ENCODE measurements around the gene TCEA2.
A peak's percentile ranks its signal among the peaks of the same experiment; 100 is the strongest.

The TCEA2 gene

DNA sequence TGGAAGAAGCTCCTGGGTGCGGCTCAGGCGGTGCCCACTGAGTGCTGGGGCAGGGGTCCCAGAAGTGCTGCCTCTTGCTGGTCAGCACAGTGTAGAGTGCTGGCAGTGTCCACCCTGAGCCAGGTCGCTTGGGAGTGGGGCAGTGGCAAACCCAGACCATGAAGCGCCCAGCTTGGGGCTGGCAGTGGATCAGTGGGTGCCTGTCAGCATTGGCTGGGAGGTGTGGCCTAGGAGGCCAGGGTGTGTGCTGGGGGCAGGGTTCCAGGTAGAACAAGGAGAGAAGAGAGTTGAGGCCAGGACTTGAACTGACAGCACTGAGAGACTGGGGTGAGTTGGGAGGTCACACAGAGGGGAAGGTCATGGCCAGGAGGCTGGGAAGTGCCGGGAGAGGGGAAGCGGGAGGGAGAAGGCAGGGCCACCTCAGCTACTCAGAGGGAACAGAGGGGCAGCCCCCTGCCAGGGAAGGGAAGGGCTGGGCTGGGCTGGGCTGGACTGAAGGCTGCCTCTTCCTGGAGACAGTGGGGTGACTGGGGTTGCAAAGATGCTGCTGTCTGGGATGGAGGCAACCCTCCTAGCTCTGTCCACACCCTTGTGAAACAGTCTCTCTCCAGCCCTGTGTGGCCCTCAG, 4.1 kb downstream of the TCEA2 start:
- no peak for DNase-seq

DNA sequence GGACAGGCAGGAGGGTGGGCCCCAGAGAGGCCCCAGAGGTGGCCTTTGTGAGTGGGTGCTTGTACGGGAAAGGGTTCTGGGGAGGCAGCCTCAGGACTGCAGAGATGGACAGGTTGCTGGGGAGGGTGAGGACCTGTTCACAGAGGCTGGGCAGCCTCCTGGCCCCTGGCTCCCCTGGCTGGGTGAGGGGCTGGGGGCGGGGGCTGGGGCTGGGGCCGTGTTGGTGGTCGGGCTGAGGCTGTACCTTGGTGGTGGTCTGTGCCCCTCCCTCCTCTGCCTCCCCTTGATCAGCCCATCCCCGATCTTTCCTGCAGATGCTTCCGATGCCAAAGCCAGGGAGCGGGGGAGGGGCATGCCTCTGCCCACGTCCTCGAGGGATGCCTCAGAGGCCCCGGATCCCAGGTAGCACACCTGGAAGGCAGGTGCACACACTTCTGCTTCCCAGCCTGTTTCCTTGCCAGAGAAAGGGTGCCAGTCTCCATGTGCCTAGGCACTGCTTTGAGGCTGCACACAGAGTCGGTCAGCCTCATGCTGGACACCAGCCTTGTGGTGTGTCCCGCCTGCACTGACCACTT, 4.8 kb downstream of the TCEA2 start:
- DNase-seq = no peak

DNA sequence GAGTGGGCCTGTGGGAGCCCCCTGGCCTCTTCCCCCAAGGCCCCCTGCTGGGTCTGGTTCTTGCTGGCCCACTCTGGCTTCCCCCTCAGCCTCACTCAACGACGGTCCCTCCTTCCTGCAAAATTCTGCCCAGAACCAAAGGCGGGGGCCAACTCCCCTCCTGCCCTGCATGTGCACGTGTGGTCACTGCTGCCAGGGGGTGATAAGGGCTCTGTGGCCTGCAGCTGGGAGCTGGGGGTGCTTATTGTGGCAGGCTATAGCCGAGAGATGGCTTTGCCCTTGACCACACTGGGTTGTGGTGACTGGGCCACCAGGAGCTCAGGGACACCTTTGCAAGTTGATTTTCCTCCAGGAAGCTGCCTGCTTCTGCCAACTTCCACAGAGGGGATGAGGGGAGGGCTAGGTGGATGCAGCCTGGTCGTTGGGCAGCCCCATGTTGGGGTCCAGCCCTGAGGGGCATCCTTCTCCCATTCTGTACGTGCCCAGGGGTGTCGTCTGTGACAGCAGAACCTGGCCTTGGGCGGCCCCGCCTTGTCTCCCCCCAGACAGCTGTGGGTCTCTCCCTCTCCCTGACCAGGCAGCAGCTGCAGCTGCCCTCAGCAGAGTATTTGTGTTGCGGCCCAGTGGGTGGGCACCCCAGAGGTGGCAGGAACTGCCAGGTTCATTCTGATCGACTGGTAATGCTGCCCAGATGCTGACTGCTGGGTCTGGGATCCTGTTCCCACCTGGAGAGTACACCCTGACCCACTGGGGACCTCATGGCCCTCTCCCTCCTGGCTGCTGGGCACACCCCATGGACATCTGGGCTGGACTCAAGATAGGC, 5.6 kb downstream of the TCEA2 start:
- no peak for DNase-seq

DNA sequence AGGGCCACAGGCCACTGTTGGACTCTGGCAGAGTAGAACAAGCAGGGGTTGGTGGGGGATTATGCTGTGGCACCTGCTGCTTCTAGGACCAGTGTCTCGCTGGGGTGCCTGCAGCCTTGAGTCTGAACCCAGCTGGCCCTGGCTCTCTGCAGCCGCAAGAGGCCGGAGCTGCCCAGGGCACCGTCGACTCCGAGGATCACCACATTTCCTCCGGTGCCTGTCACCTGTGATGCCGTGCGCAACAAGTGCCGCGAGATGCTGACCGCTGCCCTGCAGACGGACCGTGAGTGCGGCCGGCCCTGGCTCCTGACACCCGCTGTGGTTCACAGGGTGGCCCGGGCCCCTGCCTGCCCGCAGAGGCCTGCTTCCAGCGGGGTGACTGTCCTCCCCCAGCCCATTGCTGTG, 6.2 kb downstream of the TCEA2 start:
- no peak for DNase-seq

DNA sequence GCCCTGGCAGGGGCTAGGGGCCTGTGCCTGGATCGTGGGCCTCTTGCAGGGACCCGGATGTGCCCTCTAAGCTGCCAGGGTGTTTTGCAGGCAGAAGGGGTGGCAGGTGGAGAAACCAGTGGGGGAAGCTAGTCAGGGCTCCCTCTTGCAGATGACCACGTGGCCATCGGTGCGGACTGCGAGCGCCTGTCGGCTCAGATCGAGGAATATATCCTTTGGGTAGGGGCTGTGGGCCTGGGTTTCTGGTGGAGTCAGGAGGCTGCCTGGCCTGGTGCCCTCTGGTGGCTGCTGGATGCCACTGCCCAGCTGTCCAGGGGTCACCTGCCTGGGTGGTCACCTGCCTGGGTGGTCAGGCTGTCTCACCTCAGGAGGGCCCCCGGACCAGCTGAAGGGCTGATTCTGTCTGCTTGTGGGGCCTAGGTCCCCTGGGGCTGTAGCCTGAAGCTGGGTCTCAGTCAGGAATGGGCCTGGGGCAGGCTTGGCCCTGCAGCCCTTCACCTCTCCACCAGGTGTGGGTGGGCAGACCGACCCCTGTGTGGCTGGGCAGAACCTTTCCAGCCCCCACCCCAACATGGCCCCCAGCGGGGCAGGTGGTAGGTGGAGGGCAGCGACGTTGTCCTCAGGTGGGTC, 6.7 kb downstream of the TCEA2 start:
- no peak for DNase-seq

DNA sequence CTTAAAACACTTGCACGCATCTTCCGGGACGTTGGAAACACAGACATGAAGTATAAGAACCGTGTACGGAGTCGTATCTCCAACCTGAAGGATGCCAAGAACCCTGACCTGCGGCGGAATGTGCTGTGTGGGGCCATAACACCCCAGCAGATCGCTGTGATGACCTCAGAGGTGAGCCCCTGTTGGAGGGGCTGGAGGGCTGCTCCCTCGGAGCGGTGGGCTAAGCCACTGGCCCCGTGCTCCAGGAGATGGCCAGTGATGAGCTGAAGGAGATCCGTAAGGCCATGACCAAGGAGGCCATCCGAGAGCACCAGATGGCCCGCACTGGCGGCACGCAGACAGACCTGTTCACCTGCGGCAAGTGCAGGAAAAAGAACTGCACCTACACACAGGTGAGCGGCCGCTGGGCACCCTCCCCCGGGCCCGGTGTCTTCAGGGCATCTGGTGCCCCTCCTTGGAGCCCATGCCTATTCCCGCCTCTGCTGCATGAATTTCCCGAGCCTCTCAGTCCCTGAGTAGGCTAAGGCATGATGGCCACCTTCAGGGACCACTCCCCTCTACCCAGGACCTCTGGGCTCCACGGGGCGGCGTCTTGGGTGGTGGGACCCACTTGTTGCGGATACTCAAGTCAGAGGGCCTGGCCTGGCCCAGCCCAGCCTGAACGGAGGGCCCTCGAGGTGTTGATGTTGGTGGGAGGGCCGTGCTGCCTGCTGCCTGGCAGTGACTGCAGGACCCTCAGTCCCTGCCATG, 7.4 kb downstream of the TCEA2 start:
- no peak for DNase-seq

DNA sequence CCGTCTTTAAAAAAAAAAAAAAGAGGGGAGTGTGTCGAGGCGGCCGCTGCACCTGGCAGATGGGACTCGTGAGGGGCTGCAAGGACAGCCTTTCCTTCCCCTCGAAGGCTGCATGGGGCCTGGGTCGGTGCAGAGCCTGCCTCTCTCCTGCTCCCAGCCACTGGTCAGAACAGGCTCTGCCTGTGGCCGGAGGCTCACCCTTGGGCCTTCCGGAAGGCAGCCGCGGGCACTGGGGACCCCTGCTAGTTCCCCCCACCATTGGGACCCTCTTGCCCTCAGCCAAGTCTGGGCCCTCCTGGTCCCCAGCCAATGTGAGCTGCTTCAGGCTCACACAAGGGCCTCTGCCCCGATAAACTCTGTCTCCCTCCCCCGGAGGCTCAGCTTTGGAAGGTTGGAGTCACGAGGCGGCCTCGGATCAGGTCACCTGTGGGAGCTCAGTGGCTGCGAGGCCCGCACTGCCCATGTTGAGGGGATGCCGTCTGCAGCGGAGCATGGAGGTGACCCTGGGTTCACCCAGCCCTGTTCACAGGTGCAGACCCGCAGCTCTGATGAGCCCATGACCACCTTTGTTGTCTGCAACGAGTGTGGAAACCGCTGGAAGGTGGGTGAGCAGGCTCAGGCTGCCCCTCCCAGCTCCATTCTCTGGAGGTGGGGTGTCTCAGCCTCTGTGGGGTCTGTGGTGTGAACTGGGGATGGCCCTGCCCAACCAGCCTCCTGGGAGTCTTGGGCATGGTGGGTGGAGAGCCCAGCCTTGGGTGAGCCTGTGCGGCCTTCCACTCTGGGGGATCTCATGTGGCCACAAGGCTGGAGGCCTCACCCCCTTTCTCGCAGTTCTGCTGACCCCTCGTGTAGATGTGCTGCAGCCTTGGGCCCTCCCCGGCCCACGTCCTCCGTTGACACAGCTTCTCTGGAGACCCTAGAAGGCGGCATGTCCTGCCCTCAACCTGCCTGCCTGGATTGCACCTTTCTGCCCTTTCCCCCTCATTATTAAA, 8.6 kb downstream of the TCEA2 start:
- DNase-seq = no peak

DNA sequence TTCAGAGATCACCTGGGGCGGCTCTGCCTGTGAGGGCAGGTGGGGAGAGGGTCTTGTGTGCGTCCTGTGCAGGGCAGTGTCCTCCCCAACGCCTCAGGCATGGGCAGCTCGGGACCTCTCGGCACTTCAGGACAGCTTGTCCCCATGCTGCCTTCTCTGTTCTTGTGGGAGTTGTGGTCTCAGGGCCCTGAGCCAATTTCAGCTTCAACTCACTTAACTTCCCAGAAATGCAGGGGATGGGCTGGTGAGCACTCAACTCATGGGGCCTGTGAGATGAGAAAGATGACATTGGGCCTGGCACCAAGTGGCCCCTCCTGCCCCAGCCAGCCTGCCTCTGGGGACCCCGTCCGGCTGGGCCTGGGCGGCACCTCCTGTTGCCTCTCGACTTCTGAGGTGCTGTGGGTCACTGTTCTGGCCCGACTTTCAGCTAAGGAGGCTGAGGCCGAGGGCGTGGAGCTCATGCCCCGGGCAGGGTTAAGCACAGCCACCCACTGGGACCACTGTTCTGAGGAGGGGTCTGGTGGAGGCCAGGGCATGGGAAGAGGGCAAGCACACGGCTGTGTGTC, 9.6 kb downstream of the TCEA2 start:
- no peak for DNase-seq

DNA sequence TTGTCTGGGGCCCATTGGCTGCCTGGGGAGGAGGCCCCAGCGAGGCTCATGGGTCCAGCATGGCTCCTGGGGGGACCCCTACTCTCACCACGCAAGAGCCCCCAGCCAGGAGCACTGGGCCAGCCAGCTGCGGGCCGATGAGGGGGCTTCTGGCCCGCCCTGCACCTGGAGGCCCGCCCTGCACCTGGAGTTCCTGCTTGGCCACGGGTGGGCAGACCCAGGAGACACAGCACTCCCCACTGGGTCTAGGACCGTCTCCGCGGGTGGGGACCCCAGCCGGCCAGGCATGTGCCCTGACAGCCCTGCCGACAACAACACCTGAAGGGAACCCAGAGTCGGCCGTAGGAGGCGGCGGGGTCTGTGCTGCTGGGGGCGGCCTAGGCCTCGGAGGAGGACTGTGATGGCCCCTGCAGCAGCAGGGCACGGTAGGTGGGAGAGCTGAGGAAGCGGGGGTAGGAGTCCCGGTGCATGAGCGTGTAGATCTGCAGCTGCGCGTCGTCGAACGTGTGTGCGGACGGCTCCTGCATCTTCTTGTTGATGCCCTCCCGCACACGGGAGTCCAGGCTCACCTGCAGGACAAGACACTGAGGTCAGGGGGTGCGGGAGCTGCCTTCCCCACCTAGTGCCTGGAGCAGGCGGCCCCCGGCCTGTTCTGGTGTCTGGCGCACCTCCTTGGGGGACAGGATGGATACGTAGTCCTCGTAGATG, 10.6 kb downstream of the TCEA2 start:
- no peak for DNase-seq

DNA sequence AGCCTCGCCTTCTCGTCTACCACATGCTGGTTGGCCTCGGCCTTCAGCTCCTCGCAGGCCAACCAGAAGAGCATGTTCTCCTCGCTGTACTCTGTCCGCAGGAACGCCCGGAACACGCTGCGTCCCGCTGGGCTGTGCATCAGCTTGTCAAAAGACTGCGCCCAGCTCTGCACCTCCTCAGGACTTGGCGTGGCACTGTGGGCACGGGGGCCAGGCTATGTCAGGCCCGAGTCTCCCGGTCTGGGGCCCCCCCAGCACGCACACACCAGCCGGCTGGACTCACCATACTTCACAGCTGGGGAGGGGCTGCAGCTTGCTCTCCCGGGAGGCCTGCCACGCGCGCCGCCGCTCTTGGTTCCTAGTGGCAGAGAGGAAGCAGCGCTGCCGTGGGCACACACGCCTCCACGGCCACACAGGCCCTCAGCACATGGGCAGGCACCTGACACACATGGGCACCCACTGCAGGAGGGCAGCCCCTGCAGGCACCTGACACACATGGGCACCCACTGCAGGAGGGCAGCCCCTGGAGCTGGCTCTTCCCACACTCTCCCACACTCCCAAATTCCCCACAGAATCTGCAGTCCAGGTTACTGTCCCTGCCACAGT, 11.3 kb downstream of the TCEA2 start:
- no peak for DNase-seq

DNA sequence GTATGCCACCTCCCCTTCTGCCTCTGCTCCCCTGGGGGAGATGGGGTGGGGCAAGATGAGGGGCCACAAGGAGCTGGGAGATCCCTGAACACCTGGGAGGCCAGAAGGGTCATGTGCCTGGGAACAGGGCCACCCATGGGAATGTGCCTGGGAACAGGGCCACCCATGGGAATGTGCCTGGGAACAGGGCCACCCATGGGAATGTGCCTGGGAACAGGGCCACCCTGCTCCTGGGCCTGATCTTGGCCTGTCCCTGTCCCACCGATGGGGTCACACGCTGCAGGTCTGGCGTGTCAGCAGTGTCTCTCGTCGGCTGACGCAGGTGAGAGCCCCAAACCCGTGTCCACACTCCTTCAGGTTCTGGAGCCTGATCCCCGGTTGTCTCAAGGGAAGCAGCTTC, 12.0 kb downstream of the TCEA2 start:
- no peak for DNase-seq

DNA sequence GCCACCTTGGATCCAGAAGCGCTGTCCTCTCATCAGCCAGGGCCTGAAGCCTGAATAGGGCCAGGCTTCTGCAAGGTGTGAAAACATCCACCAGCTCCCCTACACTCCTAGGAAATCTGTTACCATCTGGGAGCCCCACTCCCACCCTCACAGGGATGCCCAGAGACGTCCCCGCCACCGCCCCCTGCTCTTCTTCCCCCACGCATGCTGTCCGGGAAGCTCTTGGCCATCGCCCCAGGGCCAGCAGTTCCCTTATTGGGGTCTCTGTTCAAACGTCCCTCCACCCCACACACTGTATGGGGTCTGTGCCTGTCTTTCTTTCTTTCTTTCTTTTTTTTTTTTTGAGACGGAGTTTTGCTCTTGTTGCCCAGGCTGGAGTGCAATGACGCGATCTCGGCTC, 12.6 kb downstream of the TCEA2 start:
- no peak for DNase-seq

DNA sequence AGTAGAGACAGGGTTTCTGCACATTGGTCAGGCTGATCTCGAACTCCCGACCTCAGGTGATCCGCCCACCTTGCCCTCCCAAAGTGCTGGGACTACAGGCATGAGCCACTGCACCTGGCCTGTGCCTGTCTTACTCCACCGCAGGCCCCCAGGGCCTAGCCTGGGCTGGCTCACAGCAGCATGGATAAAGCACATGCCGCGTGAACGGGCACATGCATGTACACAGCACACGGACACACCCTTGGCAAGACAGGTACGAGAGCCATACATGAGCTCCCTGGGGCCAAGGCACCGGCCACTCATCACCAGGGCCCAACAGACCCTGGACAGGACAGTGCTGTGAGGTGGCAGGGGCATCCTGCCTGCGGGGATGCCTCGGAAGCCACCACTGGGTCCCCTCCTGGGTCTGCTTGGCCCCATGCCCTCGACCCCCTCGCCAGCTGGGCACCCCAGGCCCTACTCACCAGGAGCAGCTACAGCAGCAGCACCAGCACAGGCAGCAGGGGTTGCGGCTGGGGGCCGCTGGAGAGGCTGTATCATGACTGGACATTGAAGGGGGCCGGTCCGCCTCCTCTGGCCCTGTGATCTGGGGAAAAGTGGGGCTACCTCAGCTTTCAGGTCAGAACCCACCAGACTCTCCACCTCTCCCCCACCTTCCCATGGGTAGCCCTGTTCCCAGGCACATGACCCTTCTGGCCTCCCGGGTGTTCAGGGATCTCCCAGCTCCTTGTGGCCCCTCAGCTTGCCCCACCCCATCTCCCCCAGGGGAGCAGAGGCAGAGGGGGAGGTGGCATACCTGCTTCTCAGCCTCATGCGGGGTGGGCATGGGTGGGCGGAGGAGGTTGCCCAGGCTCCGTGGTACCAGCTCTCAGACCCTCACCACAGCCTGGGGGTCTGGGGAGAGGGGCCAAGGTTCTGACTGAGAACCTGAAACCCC, 13.3 kb downstream of the TCEA2 start:
- no peak for DNase-seq

DNA sequence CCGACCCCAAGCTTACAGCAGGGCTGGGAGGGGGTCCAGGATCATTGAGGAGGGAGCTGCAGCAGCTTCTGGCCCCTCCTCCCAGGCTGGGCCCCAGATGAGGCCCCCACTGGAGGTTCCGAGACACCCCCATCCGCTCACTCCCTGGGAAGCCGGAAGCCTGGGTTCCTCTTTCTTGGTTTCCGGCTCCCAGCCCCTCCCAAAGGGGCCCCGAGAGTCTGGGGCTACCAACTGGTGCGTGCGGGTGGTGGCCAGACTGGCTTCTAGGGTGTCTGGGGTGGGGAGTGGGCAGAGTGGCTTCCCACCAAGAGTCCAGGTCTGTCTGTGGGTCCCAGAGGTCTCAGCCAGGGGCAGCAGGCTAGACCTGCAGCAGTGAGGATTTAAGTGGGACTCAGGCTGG, 14.1 kb downstream of the TCEA2 start:
- DNase-seq = no peak

DNA sequence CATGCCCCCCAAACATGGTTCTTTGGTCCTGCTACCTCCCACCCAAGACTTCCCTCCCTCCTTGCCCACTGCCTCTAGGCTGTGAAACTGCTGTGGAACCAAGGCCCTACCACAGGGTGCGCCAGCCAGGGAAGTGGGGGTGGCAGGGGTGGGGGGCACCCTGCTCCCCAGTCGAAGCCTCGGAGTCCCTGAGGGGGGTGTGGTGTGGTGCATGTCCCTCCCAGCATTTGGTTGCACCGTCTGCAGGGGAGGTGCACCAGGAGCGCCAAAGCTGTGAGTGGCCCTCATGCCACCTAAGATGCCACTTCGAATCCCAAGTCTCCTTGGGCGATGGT, 14.5 kb downstream of the TCEA2 start:
- DNase-seq = no peak

DNA sequence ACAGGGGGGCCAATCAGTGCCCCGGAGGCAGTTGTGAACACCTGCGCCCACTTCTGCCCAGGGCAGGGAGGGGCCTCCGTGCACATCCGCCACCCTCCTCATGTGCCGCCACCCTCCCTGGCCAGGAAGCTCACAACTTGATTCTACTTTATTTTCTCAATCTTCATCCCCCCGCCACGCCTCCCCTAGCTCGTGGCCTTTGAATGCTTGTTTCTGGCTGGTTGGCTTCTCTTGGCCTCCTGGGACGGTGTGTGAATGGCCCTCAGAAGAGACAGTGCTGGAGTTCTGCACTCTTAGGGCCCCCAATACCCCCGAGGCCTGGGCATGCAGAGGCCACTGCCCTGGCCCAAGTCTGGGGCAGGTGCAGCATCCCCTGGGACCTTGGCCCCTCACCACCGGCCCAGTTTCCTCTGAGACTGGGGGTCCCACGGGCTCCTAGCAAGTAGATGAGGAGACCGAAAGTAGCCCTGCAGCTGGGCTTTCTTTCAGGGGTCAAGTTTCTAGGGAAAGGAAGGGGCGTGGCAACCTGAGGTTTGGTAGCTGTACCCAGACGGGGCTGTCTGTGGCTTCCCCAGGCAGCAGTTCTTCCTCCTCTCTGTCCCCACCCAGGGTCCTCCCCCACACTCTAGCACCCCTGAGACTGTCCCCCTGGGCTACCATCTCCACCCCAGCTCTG, 15.0 kb downstream of the TCEA2 start:
- DNase-seq = peak; percentile 42

DNA sequence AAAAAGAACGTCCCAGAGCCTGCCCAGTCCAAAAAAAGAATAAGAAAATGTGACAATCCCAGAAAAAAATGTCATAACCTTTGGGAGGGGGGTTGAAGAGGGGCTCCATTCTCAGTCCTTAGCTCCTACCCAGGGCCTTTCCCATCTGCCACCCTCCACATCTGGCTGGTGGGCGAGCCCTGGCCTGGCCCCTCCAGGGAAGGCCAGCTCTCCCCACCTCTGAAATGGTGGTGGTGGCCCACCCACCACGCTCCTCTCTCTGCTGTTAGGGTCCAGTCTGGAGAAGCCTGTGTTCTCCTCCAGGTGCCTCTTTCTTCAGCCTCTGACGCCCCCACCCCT, 15.9 kb downstream of the TCEA2 start:
- no peak for DNase-seq

DNA sequence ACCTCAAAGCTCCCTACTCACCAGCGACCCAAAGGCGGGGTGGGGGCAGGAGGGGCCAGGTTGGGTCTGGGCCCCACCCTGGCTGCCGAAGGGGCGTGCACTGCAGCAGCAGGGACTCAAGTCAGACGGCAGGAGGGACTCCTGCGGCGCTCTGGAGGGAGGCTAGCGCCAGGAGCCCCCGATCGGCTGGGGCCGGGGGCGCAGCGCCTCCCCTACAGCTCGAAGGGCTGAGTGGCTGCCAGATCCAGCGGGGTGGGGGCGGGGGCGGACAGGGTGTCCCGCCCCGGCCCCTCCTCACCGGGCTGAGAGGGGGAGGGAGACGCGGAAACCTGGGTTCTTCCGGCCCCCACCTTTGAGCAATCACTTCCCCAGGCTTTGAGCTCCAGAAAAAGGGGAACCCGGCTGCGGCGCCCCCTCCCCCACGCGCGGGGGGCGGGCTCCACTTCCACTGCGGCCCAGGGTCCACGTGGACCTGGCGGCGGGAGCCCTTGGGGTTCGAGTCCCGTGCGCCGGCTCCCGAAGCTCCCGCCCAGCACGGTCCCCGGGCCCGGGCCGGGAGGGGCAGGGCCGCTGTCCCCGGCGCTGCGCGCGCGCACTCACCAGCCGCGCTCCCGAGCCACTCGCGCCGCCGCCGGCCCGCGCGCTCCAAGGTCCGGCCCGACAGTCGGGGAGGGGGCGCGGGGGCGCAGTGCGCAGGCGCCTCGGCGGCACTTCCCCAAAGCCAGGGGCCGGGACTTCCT, 16.4 kb downstream of the TCEA2 start, which contains the start of gene RGS19:
Gene RGS19, minus strand, starts transcription at position 246 of the 740 bp plus-strand sequence. CDS start 2,632 bp downstream, outside the sequence.
- DNase-seq = peak; percentile 54
